ENCODE measurements around the gene RNF11. TPM values are rescaled to one million over a fixed set of nuclear protein-coding genes. Genes with fewer than 3 reads are reported as not detected.
"Not testable (repeated sequence)": the region's sequence is repeated elsewhere in the genome, so short reads cannot be mapped to it uniquely, and the experiment has no call there.

Gene RNF11
- total and polyA plus RNA-seq, 2 donors, result 122 to 130 TPM

DNA sequence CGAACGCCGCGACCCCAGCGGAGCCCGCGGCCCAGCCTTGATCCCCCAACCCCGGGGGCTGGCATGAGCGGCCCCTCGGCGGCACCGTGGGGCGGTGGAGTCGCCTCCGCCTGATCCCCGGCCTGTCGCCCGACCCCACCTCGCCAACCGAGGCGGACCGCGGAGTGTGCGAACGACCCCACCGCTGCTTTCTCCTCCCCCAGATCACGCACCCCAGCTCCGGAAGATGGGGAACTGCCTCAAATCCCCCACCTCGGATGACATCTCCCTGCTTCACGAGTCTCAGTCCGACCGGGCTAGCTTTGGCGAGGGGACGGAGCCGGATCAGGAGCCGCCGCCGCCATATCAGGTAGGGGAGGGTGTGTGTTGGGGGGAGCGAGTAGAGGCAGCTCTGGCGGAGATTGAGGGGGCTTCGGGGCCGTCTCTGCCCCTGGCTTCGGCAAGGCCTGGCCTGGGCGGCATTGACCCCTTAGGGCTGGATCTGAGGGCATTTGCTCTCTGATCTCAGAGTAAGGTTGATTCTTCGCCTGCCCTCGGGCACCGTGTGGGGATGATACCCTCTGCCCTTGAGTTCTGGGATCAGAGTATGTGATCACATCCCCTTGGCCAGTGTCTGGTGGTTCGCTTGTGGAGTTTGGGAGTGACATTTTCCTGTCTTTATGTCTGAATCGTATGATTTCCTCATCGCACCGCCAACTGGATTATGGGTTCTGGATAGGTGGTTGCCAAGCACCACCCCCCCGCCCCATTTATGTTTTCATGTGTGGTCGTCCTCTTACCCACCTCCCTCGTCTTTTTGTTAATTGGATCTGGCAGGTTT is 668 bp downstream of the RNF11 start:
- WGBS, result under 1% methylated on average over 54 of the region's 54 CpGs
- Histone ChIP-seq H3K4me1 (ENCODE audit: insufficient read depth) (no peaks in the 10 kb centered on the region), H3K27ac (ENCODE audit: low read depth) (peak overlapping the region; percentile 97), H3K36me3 (ENCODE audit: insufficient read depth) (no peaks in the 10 kb centered on the region), H3K4me3 (ENCODE audit: low read depth, low read length) (peak overlapping the region; percentile 88)
- DNase-seq (ENCODE audit: extremely low spot score), result no peak

DNA sequence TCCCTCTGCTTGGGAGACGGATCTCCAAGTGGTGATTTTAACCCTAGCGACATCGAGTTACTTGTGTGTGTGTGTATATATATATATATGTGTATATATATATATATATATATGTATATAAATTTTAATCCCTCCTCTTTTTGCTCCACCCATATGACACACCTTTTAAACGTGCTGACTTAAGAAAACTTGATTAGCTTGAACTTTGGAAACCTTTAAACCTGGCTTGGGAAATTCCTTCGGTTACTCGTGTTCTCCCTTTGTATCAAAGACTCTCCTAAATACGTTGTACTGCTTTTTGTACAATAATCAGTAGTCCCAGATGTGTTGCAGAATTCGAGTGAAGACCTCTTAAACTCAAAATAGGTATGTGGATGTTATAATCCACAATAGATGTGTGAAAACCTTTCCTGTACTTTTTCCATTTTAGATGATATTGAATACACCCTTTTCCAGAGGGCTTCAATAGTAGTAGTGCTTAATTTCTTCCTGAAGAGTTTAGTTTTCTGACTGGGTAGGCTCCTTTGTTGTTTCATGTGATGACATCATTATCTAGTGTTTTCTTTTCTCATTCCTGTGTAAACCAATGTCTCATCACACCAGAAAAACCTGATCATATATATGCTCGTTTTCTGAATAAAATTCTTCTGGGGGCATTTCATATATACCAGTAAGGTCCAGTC is 1.4 kb downstream of the RNF11 start:
- no peaks in the 10 kb centered on the region for H3K4me1 ChIP-seq (ENCODE audit: insufficient read depth)
- no peaks in the 10 kb centered on the region for H3K36me3 ChIP-seq (ENCODE audit: insufficient read depth)
- WGBS, result 3% methylated on average over 9 of the region's 9 CpGs
- H3K4me3 ChIP-seq (ENCODE audit: low read depth, low read length), result peak overlapping the region; percentile 88
- H3K27ac ChIP-seq (ENCODE audit: low read depth), result peak overlapping the region; percentile 97
- peak; percentile 29 for DNase-seq (ENCODE audit: extremely low spot score)

DNA sequence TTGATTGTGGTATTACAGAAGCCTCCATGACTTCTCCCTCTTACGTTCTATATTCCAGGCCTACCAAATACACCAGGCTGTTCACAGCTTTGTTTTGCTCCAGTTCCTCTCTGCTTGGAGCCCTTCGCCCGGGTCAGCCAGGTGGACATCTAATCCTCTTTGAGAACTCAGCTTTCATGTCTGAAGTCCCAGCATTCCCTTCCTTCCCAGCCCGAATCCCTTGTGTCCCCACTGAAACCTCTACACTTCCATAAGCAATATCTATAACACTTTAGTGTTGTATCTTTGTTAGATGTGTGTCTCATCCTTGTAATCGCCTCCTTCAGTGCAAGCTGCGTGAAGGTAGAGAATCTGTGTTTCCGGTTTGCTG is 1.9 kb downstream of the RNF11 start:
- WGBS, result 14% methylated on average over 7 of the region's 7 CpGs
- Histone ChIP-seq H3K36me3 (ENCODE audit: insufficient read depth) (no peaks in the 10 kb centered on the region), H3K27ac (ENCODE audit: low read depth) (no peak overlapping the region), H3K4me3 (ENCODE audit: low read depth, low read length) (peak overlapping the region; percentile 88), H3K4me1 (ENCODE audit: insufficient read depth) (no peaks in the 10 kb centered on the region)
- no peak for DNase-seq (ENCODE audit: extremely low spot score)

DNA sequence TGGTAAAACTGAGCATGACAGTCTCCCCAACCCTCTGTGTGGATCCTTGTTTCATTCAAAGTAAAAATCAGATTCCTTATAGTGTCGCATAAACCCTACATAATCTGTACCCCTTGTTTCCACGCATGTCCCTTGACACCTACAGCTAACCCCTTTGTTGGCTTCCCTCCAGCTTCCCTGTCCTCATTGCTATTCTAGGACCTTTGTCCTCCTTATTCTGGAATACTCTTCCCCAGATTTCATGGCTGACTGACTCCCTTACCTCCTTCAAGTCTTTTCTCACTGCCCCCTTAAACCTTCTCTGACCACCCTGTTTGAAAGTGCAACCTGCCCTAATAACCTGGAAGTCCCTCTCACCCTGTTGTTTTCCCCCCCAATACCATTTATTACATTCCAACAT is 4.0 kb downstream of the RNF11 start:
- Histone ChIP-seq H3K4me3 (ENCODE audit: low read depth, low read length) (no peak overlapping the region), H3K36me3 (ENCODE audit: insufficient read depth) (no peaks in the 10 kb centered on the region), H3K27ac (ENCODE audit: low read depth) (no peak overlapping the region), H3K4me1 (ENCODE audit: insufficient read depth) (no peaks in the 10 kb centered on the region)
- DNase-seq (ENCODE audit: extremely low spot score), result no peak
- 63% methylated on average over 2 of the region's 2 CpGs for WGBS

DNA sequence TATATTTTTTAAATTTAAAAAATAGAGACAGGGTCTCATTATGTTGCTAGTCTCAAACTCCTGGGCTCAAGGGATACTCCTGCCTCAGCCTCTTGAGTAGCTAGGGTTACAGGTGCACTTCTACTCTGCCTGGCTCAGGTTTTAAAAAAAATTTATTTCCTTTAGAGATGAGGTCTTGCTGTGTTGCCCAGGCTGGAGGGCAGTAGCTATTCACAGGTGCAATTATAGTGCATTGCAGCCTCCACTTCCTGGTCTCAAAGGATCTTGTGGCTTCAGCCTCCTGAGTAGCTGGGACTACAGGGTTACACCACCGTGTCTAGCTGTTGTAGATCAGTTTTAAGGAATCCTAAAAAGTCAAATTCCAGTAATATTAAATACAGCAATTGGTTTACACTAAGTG is 5.0 kb downstream of the RNF11 start:
- DNase-seq (ENCODE audit: extremely low spot score), result no peak
- no peaks in the 10 kb centered on the region for H3K4me1 ChIP-seq (ENCODE audit: insufficient read depth)
- WGBS, result 44% methylated on average over 1 of the region's 1 CpG

DNA sequence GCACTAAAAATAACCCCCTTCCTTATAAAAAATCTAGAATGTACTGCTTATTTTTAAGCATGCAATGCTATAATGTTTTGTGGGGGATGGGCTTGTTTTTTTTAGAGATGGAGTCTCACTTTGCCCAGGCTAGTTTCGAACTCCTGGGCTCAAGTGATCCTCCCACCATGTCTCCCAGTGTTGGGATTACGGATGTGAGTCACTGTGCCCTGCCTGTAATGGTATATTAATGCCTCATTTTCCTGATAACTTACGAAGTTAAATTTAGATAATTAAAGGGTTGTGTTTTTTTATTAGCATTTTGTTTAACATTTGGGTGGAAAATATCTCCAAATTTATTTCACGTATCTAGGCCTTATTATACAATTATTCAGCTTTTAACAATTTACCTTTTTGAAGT is 6.5 kb downstream of the RNF11 start:
- no peaks in the 10 kb centered on the region for H3K4me1 ChIP-seq (ENCODE audit: insufficient read depth)
- WGBS, result 80% methylated on average over 4 of the region's 4 CpGs
- H3K27ac ChIP-seq (ENCODE audit: low read depth), result no peak overlapping the region

More for the DNA sequence above, 5.0 kb downstream of the RNF11 start:
- Histone ChIP-seq H3K27ac (ENCODE audit: low read depth) (no peak overlapping the region), H3K36me3 (ENCODE audit: insufficient read depth) (no peaks in the 10 kb centered on the region), H3K4me3 (ENCODE audit: low read depth, low read length) (no peak overlapping the region)

DNA sequence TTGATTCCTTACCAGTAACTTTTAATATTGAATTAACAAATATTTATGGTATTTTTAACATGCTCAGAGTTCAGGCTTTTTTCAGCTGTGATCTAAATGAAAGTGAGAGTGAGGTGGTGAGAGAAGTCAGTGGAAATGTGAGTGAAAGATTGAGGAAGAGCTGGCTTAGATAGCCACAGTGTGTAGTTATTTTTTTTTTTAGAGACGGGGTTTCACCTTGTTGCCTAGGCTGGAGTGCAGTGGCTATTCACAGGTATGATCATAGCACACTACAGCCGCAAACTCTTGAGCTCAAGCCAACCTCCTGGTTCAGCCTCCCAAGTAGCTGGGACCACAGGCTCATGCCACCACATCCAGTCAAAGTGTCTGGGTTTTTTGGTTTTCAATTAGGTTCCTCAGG is 10.9 kb downstream of the RNF11 start:
- WGBS, result 94% methylated on average over 2 of the region's 2 CpGs
- DNase-seq (ENCODE audit: extremely low spot score), result no peak
- no peaks in the 10 kb centered on the region for H3K4me1 ChIP-seq (ENCODE audit: insufficient read depth)

More for the DNA sequence above, 6.5 kb downstream of the RNF11 start:
- H3K36me3 ChIP-seq (ENCODE audit: insufficient read depth), result no peaks in the 10 kb centered on the region
- no peak for DNase-seq (ENCODE audit: extremely low spot score)
- no peak overlapping the region for H3K4me3 ChIP-seq (ENCODE audit: low read depth, low read length)

DNA sequence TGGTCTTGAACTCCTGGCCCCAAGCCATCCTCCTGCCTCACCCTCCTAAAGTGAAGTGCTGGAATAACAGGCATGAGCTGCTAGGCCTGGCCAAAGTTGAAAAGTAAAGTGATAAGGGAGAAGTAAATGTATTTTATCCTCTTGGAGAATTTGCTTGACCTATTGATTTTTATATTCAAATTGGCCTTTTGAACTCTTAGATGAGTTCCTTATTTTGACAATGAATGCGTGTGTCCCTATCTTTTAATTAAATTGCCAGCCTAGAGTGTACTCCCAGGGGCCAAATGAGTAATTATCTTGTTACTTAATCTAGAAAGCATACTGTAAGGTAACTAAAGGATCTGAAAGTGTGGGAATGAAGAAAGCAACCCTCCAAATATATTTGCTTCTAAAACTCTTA is 11.4 kb downstream of the RNF11 start:
- Histone ChIP-seq H3K27ac (ENCODE audit: low read depth) (no peak overlapping the region), H3K4me3 (ENCODE audit: low read depth, low read length) (no peak overlapping the region), H3K36me3 (ENCODE audit: insufficient read depth) (no peaks in the 10 kb centered on the region), H3K4me1 (ENCODE audit: insufficient read depth) (no peaks in the 10 kb centered on the region)
- DNase-seq (ENCODE audit: extremely low spot score), result no peak
- WGBS, result 83% methylated on average over 1 of the region's 1 CpG

More for the DNA sequence above, 10.9 kb downstream of the RNF11 start:
- H3K36me3 ChIP-seq (ENCODE audit: insufficient read depth), result no peaks in the 10 kb centered on the region
- no peak overlapping the region for H3K27ac ChIP-seq (ENCODE audit: low read depth)
- H3K4me3 ChIP-seq (ENCODE audit: low read depth, low read length), result no peak overlapping the region

DNA sequence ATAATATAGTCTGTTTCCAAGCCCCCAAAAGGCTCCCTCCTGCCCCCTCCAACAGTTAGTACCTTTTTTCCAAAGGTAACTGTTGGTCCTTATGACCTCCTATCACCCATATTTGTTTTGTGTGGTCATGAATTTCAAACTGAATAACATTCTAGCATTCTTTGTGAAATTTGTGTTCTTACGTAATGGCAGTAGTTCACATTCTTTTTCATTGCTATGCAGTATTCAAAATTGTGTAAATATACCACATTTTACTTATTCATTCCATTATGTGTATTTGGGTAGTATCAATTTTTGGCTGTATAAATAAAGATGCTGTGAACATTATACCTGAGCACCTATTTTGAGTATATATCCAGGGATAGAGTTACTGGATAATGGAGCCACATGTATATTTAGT is 13.4 kb downstream of the RNF11 start:
- H3K4me3 ChIP-seq (ENCODE audit: low read depth, low read length), result no peak overlapping the region
- no peak for DNase-seq (ENCODE audit: extremely low spot score)
- WGBS, result 98% methylated on average over 1 of the region's 1 CpG
- H3K27ac ChIP-seq (ENCODE audit: low read depth), result no peak overlapping the region
- no peaks in the 10 kb centered on the region for H3K4me1 ChIP-seq (ENCODE audit: insufficient read depth)
- H3K36me3 ChIP-seq (ENCODE audit: insufficient read depth), result no peaks in the 10 kb centered on the region

DNA sequence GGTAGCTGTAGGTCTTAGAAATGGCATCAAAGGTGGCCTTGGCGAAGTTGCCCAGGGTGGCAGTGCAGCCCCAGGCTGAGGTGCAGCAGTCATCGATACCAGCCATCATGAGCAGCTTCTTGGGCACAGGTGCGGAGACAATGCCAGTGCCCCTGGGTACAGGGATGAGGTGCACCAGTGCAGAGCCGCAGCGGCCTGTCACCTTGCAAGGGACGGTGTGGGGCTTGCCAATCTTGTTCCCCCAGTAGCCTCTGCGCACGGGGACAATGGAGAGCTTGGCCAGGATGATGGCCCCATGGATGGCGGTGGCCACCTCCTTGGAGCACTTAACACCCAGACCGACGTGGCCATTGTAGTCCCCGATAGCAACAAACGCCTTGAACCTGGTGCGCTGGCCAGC is 14.7 kb downstream of the RNF11 start:
- H3K27ac ChIP-seq (ENCODE audit: low read depth); DNase-seq (ENCODE audit: extremely low spot score); H3K4me1 ChIP-seq (ENCODE audit: insufficient read depth); H3K36me3 ChIP-seq (ENCODE audit: insufficient read depth); H3K4me3 ChIP-seq (ENCODE audit: low read depth, low read length): not testable (repeated sequence)
- 98% methylated on average over 14 of the region's 14 CpGs for WGBS

DNA sequence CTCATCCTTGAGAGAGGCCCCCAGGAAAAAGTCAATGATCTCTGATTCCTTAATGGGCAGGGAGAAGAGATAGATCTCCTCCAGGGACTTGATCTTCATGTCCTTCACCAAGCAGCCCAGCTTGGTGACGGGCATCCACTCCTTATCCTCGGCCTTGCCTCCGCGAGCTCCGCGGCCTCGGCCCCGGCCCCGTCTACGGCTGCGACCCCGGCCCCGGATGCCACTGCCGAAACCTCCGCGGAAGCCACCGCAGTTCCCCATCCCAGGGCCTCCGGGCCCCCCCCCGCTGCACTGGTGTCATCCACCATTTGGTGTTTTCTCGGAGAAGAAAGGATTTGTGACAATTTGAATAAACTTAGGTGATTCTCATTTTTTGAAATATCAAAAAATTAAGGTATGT is 15.1 kb downstream of the RNF11 start:
- H3K36me3 ChIP-seq (ENCODE audit: insufficient read depth); H3K4me3 ChIP-seq (ENCODE audit: low read depth, low read length); H3K4me1 ChIP-seq (ENCODE audit: insufficient read depth); DNase-seq (ENCODE audit: extremely low spot score); H3K27ac ChIP-seq (ENCODE audit: low read depth): not testable (repeated sequence)
- WGBS, result 99% methylated on average over 20 of the region's 20 CpGs

DNA sequence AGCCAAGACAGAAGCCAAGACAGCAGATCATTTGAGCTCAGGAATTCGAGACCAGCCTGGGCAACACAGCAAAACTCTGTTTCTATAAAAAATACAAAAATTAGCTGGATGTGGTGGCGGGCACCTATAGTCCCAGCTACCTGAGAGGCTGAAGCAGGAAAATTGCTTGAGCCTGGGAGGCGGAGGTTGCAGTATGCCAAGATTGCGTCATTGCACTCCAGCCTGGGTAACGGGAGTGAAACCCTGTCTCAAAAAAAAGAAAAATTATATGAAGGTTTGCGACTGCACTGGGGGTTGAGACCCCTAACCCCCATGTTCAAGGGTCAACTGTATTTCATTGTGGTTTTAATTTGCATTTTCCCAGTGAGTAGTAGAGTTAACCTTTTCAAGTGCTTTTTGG is 16.3 kb downstream of the RNF11 start:
- H3K27ac ChIP-seq (ENCODE audit: low read depth), result no peak overlapping the region
- no peaks in the 10 kb centered on the region for H3K36me3 ChIP-seq (ENCODE audit: insufficient read depth)
- 95% methylated on average over 6 of the region's 6 CpGs for WGBS
- DNase-seq (ENCODE audit: extremely low spot score), result no peak
- H3K4me1 ChIP-seq (ENCODE audit: insufficient read depth), result no peaks in the 10 kb centered on the region
- H3K4me3 ChIP-seq (ENCODE audit: low read depth, low read length), result no peak overlapping the region

DNA sequence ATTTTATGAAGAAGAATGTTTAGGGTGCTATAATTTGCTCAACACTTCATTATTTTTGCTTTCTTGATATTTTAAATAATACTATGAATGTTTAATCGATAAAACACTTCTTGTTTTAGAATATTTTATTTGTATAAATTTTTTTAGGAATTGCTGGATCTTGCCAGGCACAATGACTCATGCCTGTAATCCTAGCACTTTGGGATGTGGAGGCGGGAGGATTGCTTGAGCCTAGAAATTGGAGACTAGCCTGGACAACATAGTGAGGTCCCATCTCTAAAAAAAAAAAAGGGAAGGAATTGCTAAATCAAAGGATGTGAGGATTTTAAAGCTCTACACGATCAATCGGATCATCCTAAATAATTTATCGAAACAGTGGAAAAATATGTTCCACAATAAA is 17.6 kb downstream of the RNF11 start:
- H3K4me3 ChIP-seq (ENCODE audit: low read depth, low read length), result no peak overlapping the region
- no peak overlapping the region for H3K27ac ChIP-seq (ENCODE audit: low read depth)
- no peak for DNase-seq (ENCODE audit: extremely low spot score)
- no peaks in the 10 kb centered on the region for H3K36me3 ChIP-seq (ENCODE audit: insufficient read depth)
- WGBS, result 78% methylated on average over 5 of the region's 5 CpGs
- no peaks in the 10 kb centered on the region for H3K4me1 ChIP-seq (ENCODE audit: insufficient read depth)

DNA sequence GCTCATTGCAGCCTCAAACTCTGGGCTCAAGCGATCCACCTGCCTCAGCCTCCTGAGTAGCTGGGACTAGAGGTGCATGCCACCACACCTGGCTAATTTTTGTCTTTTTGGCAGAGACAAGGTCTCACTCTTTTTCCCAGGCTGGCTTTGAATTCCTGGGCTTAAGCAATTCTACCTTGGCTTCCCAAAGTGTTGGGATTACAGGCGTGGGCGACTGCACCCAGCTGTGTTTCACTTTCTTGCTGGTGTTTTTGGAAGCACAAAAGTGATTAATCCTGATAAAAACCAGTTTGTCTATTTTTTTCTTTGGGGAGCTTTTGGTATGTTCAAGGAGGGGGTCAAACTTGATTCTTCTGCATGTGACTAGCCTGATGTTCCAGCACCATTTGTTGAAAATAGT is 19.3 kb downstream of the RNF11 start:
- 82% methylated on average over 3 of the region's 3 CpGs for WGBS
- Histone ChIP-seq H3K4me3 (ENCODE audit: low read depth, low read length) (no peak overlapping the region), H3K36me3 (ENCODE audit: insufficient read depth) (no peaks in the 10 kb centered on the region), H3K4me1 (ENCODE audit: insufficient read depth) (peaks cover 3% of the 10 kb centered on the region), H3K27ac (ENCODE audit: low read depth) (no peak overlapping the region)
- DNase-seq (ENCODE audit: extremely low spot score), result no peak

All from urinary bladder (tissue), 4 donors.